Activated naive CD4-positive, alpha-beta T cell treated with anti-CD3 and anti-CD28 coated beads, Interleukin-2, amount 50 U/mL, for 24 hours (primary cell): ENCODE data around the gene AOAH.

ENCODE experiments used
- H3K27ac Mint-ChIP-seq: one replicate; pipeline ENCODE4 v1.8.0; 2021; ENCODE audit warnings: mild to moderate bottlenecking, mixed read lengths
- H3K27me3 Mint-ChIP-seq: one replicate; pipeline ENCODE4 v1.8.0; 2021; ENCODE audit warnings: mixed read lengths
- H3K36me3 Mint-ChIP-seq: one replicate; pipeline ENCODE4 v1.8.0; 2021; ENCODE audit warnings: mixed read lengths
- H3K4me1 Mint-ChIP-seq: one replicate; pipeline ENCODE4 v1.8.0; 2021; ENCODE audit warnings: mixed read lengths
- H3K4me3 Mint-ChIP-seq: one replicate; pipeline ENCODE4 v1.8.0; 2021; ENCODE audit warnings: mild to moderate bottlenecking, mixed read lengths
- H3K9me3 Mint-ChIP-seq: one replicate; pipeline ENCODE4 v1.8.0; 2021; ENCODE audit warnings: mixed read lengths

Gene AOAH

GRCh38 chr7:36600869-36601530, 123.3 kb downstream of the AOAH start:
- H3K27ac Mint-ChIP-seq = peak overlapping the region; percentile 57
- H3K4me3 Mint-ChIP-seq = peak overlapping the region; percentile 30
- no peaks in the 10 kb centered on the region for H3K27me3 Mint-ChIP-seq
- H3K36me3 Mint-ChIP-seq = no peaks in the 10 kb centered on the region
- H3K4me1 Mint-ChIP-seq = peaks cover 51% of the 10 kb centered on the region
- H3K9me3 Mint-ChIP-seq = no peaks in the 10 kb centered on the region

GRCh38 chr7:36600314-36600682, 124.0 kb downstream of the AOAH start:
- Mint-ChIP-seq H3K4me3 (no peak overlapping the region), H3K27me3 (no peaks in the 10 kb centered on the region), H3K4me1 (peaks cover 44% of the 10 kb centered on the region), H3K27ac (peak overlapping the region; percentile 42), H3K9me3 (no peaks in the 10 kb centered on the region), H3K36me3 (no peaks in the 10 kb centered on the region)

DNA sequence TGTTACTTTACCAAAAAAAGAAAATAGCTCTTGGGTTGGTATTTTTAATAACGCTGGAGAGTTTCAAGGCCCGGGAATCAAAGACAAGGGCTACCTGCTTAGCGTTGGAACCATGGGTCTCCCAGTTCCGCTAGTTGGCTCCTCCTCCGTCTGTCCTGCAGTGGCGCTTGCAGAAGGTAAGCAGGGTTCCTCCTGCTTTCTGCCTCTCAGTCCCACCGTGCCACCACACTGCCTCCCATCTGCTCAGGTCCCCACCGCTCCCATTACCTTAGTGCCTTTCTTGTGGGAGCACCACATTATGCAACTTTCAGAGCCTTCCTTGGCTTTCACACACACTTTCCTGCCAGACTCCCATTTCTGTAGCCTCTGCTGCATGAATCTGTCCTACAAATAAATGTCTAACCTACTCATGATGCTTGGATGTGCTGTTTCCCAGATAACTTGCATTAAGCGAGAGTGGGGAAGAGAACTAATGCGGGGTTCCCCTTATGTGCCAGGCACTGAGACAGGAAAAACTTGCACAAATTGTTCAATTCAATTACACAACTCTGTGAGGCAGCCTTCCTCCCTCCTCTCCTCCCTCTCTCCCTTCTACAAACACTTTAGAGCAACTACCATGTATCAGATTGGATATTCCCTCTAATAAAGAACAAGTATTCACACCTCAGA, 124.5 kb downstream of the AOAH start:
- no peak overlapping the region for H3K4me3 Mint-ChIP-seq
- H3K4me1 Mint-ChIP-seq = peaks cover 40% of the 10 kb centered on the region
- H3K27me3 Mint-ChIP-seq = no peaks in the 10 kb centered on the region
- peak overlapping the region; percentile 42 for H3K27ac Mint-ChIP-seq
- peaks cover 2% of the 10 kb centered on the region for H3K36me3 Mint-ChIP-seq
- no peaks in the 10 kb centered on the region for H3K9me3 Mint-ChIP-seq

DNA sequence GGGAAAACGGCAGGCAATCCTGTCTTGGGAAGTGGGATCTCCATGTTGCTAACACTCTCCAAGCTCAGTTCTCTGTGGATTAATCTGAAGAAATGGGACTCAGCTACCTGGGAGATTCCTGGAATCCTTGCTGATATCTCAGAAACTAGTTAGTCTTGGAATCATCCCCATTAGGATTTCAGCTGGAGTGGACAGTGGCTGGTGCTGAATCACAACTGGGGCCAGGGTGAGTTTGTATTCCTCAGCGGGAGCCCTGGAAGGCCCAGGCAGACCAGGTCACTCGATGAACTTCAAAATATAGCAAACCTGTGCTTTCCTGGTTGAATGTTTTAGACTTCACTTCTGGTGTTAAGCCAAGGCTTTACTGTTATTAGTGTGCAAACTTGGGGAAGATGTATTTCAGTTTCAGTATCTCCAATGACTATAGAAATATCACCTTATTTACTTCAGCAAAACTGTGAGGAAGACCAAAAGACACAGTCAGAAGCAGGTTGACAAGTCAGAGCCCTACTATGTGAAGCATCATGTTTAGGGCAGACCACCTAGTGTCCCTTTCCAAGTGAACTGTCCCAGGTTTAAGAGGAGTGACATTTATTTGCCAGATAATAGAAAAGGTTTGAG, 126.1 kb downstream of the AOAH start:
- Mint-ChIP-seq H3K9me3 (no peaks in the 10 kb centered on the region), H3K4me1 (peaks cover 37% of the 10 kb centered on the region), H3K4me3 (no peak overlapping the region), H3K36me3 (peaks cover 2% of the 10 kb centered on the region), H3K27ac (no peak overlapping the region), H3K27me3 (no peaks in the 10 kb centered on the region)

DNA sequence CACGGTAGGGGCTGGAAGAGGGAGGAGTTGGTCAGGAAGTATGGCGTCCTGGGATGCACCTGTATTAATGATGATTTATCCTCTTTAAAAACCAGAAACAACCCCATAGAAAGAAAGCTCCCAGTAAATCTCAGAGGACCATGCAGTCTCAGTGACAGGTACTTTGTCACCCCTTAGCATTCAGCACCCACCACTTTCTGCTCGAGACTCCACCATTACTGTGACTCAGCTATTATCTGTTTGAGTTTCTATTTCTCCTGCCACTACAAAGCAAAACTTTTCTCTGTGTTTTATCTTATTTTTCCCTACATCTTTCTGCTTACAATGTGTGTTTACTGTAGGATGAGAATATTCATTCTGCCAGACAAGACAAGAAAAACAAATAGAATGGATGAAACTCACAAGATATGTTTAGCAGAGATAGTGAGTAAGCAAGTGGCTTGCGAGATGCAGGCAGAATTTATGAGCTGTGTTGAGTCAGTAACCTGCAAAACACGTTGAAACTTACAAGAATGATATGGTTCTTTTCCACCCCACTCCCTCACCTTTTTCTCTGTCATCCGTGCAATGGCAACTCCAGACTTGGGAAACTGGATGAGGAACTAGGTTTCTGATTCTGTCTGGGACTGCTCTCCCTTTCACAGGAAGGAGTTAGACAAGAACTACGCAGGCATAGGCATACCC, 127.1 kb downstream of the AOAH start:
- Mint-ChIP-seq H3K27ac (peak overlapping the region; percentile 19), H3K36me3 (peaks cover 4% of the 10 kb centered on the region), H3K4me1 (peaks cover 29% of the 10 kb centered on the region), H3K27me3 (no peaks in the 10 kb centered on the region), H3K9me3 (no peaks in the 10 kb centered on the region), H3K4me3 (no peak overlapping the region)

- Mint-ChIP-seq H3K27ac (no peak overlapping the region), H3K4me3 (no peak overlapping the region)
Measured at GRCh38 chr7:36594445-36594844, 129.8 kb downstream of the AOAH start.

DNA sequence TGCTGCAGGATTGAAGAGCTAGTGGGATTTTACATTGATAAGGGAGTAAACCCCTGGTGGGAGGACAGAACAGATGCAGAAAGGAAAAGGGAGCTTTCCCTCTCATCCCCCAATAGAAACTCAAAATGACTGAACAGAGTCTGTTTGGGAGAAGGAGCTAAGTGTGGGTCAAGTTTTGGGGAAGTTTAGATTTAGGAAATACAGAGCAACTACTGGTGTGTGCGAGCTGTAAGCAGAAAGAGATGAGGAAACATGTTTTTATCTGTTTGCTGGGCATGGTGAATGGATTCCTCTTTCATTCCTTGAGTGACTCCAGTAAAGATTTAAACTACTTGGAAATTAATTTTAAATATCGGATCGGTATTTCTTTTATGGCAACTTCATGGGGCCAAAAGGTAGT, 132.7 kb downstream of the AOAH start:
- H3K9me3 Mint-ChIP-seq = no peaks in the 10 kb centered on the region
- peaks cover 4% of the 10 kb centered on the region for H3K36me3 Mint-ChIP-seq
- no peaks in the 10 kb centered on the region for H3K4me1 Mint-ChIP-seq
- no peak overlapping the region for H3K27ac Mint-ChIP-seq
- no peaks in the 10 kb centered on the region for H3K27me3 Mint-ChIP-seq
- H3K4me3 Mint-ChIP-seq = no peak overlapping the region

More at GRCh38 chr7:36594445-36594844, 129.8 kb downstream of the AOAH start:
- Mint-ChIP-seq H3K36me3 (peaks cover 4% of the 10 kb centered on the region), H3K9me3 (no peaks in the 10 kb centered on the region), H3K27me3 (no peaks in the 10 kb centered on the region), H3K4me1 (peaks cover 3% of the 10 kb centered on the region)

DNA sequence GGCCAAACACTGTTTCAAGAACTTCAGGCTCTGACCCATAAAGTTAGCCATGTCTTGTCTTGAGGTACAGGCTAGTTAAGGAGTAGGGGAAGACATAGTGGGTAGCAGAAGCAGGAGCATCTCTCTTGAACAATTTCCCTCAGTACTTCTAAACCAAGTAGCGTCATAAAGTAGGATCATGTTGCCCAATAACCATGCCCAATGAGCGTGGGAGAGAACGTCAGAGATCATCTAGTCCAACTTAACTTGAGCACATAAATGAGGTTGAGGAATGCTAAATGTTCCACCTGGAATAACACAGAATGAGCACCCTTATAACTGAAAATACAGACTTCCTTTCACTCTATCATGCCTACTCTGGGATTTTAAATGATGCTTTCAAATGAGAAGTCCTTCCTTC, 134.9 kb downstream of the AOAH start:
- Mint-ChIP-seq H3K27me3 (no peaks in the 10 kb centered on the region), H3K4me3 (no peak overlapping the region), H3K4me1 (no peaks in the 10 kb centered on the region), H3K9me3 (no peaks in the 10 kb centered on the region), H3K36me3 (peaks cover 4% of the 10 kb centered on the region), H3K27ac (no peak overlapping the region)

GRCh38 chr7:36583318-36583717, 141.0 kb downstream of the AOAH start:
- peaks cover 9% of the 10 kb centered on the region for H3K36me3 Mint-ChIP-seq
- peaks cover 6% of the 10 kb centered on the region for H3K9me3 Mint-ChIP-seq
- H3K4me1 Mint-ChIP-seq = no peaks in the 10 kb centered on the region
- no peak overlapping the region for H3K27ac Mint-ChIP-seq
- H3K4me3 Mint-ChIP-seq = no peak overlapping the region
- H3K27me3 Mint-ChIP-seq = no peaks in the 10 kb centered on the region

DNA sequence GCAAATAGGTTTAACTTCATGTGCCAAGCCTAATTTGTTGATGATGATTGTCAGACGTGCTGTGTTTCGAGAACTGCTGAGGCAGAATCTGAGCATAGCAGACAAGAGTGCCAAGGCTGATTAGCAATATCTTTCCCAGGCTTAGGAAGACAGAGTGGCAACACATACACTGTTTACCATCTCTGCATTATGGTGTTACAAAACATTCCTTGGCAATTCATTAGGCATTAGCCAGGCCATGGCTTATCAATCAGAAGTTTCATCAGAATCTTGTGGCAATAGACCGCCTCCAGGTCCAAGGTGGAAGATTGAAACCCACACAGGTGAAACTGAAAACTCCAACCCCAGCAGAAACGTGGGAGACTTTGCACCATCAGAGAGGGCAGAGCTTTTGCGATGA, 148.5 kb downstream of the AOAH start:
- Mint-ChIP-seq H3K27ac (no peak overlapping the region), H3K36me3 (peaks cover 17% of the 10 kb centered on the region), H3K9me3 (peaks cover 12% of the 10 kb centered on the region), H3K4me1 (peaks cover 9% of the 10 kb centered on the region), H3K4me3 (no peak overlapping the region), H3K27me3 (no peaks in the 10 kb centered on the region)

GRCh38 chr7:36573066-36573465, 151.2 kb downstream of the AOAH start:
- no peak overlapping the region for H3K27ac Mint-ChIP-seq
- H3K27me3 Mint-ChIP-seq = no peaks in the 10 kb centered on the region
- H3K36me3 Mint-ChIP-seq = peaks cover 12% of the 10 kb centered on the region
- H3K4me3 Mint-ChIP-seq = no peak overlapping the region
- peaks cover 6% of the 10 kb centered on the region for H3K9me3 Mint-ChIP-seq
- H3K4me1 Mint-ChIP-seq = peaks cover 16% of the 10 kb centered on the region

DNA sequence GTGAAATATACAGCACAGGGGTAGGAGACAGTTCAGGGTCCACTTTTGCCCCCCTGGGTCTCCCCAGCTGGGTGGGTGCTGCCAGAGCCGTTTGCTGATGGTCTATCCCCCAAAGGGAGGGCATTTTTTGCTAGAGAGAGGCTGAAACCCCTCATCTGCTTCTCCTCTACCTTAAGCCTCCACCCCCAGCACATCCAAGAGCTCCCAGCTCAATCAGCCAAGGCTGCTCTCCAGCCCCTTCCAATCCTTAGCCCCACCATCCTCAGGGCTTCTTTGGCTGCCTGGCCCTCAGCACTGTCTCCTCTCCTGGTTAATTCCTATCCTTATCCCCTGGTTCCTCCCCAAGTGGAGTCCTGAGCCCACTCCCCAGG, 153.1 kb downstream of the AOAH start:
- H3K27me3 Mint-ChIP-seq = no peaks in the 10 kb centered on the region
- H3K4me1 Mint-ChIP-seq = peaks cover 16% of the 10 kb centered on the region
- H3K27ac Mint-ChIP-seq = no peak overlapping the region
- H3K36me3 Mint-ChIP-seq = peaks cover 3% of the 10 kb centered on the region
- H3K9me3 Mint-ChIP-seq = no peaks in the 10 kb centered on the region
- no peak overlapping the region for H3K4me3 Mint-ChIP-seq

DNA sequence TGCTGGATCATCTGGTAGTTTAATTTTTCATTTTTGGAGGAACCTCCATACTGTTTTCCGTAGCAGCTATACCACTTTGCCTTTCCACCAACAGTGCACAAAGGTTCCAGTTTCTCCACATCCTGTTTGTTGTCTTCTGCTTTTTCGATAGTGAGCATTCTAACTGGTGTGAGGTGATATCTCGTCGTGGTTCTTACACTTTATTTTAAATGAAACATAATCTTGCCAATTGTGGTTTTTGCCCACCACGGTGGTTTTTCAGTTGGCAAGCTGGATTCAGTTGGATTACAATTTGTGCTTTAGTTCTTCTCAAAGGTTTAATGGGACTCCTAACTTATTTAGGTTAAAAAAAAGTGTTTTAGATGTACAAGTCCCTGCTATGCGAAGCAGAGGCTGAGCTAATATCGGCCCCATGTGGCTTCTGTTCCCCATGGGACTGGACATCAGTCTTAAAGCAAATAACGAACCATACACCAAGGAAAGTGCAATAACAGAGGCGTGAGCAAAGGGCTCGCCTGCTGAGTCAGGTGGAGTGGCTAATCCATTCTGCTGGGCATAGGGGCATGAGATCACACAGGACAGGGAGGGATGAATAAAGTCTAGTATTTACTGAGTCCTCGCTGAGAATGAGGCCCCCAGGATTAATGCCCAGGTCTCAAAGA, 153.6 kb downstream of the AOAH start:
- Mint-ChIP-seq H3K4me3 (no peak overlapping the region), H3K27me3 (no peaks in the 10 kb centered on the region), H3K27ac (no peak overlapping the region), H3K4me1 (peaks cover 16% of the 10 kb centered on the region), H3K36me3 (peaks cover 1% of the 10 kb centered on the region), H3K9me3 (no peaks in the 10 kb centered on the region)

DNA sequence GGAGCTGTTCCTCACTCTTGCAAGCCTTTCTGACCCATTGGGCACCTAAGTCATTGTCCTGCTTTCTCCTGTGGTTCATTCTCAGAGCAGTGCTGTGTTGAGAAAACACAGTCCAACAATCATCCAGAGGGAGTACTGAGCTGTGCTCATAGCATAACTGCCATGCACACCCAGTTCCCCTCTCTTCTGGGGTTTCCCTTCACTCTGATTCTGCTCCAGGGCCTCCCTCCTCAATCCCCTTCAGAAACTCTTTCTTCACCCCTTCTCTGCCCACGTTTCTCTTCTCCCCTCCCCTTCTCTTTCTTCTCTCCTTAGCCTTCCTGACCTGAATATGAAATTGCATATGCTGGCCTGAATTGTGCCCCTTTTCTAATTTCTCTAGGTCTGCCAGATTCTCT, 155.8 kb downstream of the AOAH start:
- Mint-ChIP-seq H3K36me3 (peaks cover 1% of the 10 kb centered on the region), H3K4me3 (no peak overlapping the region)

GRCh38 chr7:36567699-36568451, 156.4 kb downstream of the AOAH start:
- peaks cover 1% of the 10 kb centered on the region for H3K36me3 Mint-ChIP-seq
- no peaks in the 10 kb centered on the region for H3K9me3 Mint-ChIP-seq
- no peak overlapping the region for H3K27ac Mint-ChIP-seq
- no peak overlapping the region for H3K4me3 Mint-ChIP-seq
- no peaks in the 10 kb centered on the region for H3K27me3 Mint-ChIP-seq
- peaks cover 13% of the 10 kb centered on the region for H3K4me1 Mint-ChIP-seq

More for the DNA sequence above, 155.8 kb downstream of the AOAH start:
- Mint-ChIP-seq H3K4me1 (peaks cover 13% of the 10 kb centered on the region), H3K27me3 (no peaks in the 10 kb centered on the region), H3K9me3 (no peaks in the 10 kb centered on the region), H3K27ac (no peak overlapping the region)
